Muscle of arm (tissue), 12 donors: Measurements from ENCODE around the gene CCDC57. TPM values are rescaled to one million over a fixed set of nuclear protein-coding genes. Genes with fewer than 3 reads are reported as not detected.

Source experiments
- DNase-seq: peaks from one replicate; pipeline ENCODE4 v3.0.0-alpha.2; 2013
- polyA plus RNA-seq, 12 donors: library from polyadenylated mRNA; unstranded; fragments of 120-200 nt; gene quantifications; one replicate each; pipeline ENCODE4 v1.2.1, GENCODE V29; 2013; ENCODE audit not compliant: insufficient read length in 12 of 12

CCDC57 gene
- polyA plus RNA-seq, 12 donors = 18.1 to 66.0 (median 22.2) TPM; not detected in 1

DNA sequence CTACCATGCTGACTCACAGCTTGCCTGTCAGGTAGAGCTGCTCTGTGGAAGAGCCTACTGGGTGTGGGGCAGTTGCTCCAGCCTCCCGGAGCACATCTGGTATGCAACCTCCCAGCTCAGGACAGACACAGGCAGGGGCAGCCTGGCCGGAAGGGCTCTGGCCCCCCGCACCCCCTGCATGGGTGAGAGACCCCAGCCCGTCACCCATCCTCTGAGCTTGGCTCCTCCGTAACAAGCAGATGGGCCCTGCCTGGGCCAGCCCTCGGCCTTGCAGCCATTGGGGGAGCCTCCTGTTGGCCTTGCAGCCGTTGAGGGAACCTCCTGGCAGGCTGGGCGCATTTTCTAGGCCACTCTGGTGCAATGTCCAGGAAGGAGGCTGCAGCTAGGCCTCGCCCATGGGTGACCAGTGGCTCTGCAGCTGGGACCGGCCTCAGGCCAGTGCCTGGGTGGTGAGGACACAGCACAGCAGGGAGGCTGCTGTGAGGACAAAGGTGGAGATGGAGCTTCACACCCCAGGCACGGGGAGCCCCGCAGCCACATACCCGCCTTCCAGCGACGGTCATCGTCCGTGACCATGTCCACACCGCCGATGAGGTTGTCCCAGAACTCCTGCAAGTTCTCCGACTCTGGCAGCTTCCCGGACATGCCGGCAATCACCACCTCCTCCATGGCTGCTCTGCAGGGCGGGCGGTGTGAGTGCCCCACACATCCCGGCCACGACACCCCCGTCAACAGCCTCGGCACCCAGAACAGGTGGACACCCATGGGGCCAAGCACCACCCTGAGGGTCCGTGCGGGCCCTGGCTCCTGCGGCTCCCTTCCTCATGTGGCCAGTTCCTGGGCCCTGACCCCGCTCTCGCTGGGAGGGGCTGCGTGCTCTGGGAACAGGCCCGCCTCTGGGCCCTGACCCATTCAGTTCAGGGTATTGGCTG is 116.6 kb downstream of the CCDC57 start:
- no peak for DNase-seq

DNA sequence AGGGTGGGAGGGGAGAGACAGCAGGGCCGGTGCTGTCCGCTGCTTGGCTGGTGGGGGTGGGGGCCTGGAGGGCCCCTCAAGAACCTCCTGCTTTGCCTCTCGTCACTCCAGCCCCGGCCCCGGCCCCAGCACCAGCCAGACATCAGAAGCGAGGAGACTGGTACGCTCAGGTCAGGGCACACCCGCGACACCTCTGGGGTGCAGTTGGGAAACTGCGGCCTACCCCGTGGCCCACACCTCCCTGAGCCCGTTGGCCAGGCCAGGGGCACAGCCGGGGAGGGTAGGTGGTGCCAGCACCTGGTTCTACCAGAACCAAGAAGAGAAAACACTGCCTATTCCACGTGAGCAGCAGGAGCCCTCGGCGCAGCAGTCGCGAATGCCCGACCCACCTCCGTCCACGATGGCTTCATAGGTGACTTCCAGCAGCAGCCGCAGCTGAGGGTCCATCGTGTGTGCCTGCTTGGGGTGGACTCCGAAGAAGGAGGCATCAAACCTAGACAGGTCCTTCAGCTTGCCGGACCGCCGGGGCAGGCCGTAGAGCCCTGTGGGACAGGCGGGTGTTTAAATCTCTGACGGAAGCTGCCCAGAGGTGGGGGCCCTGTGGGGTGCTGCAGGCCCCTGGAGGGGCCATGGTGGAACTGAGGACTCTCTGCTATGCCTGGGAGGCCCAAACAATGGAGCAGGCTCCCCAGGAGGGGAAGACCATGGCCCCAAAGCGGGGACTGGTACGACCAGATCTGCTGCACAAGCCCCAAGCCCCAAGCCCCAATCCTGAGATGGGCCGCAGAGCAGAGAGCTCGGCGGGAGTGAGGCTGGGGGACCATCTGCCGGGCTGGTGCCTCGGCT is 117.5 kb downstream of the CCDC57 start:
- no peak for DNase-seq

DNA sequence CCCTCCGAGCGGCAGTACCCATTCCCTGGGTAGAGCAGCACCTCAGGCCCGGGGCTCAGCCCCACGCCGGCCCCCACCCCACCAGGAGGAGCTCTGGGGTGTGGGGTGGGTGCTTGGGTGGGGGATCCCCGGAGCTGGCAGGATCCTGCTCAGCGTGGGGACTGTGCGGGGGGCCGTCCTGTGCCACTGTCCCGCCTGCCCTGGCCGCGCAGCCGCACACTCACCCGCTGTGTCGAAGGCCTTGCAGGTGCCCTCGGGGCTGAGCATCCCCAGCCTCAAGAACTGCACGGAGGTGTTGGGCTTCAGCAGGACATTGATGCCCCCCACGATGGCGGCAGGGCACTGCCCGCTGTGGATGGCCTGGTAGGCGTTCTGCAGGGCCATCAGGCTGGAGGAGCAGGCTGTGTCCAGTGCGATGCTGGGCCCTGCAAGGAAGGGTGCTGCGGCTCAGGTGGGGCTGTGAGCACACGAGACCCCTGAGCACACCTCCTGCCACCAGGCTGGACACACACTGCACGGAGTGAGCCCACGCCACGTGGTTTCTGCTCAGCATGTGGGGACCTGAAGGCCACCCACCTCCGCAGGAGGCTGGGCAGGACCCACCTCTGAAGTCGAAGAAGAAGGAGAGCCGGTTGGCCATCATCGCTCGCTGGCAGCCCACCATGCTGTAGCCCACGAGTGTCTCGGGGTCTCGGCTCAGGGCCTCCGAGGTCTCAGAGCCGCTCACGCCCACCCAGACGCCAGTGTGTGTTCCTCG is 119.5 kb downstream of the CCDC57 start:
- DNase-seq = no peak

DNA sequence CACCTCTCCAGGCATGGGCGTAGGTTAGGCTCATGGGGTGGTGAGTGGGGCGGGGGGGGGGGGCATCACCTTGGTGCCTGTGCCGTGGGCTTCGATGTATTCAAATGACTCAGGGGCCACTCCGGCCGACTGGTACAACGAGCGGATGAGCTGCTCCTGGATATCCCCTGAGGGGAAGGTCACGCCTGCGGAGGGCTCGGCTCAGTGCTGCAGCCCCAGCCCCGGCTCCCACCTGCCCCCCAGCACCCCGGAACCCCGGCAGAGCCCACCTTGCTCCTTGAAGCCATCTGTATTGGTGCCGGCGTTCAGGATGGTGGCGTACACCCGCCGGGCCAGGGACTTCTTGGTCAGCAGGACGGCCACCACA is 120.0 kb downstream of the CCDC57 start:
- no peak for DNase-seq

DNA sequence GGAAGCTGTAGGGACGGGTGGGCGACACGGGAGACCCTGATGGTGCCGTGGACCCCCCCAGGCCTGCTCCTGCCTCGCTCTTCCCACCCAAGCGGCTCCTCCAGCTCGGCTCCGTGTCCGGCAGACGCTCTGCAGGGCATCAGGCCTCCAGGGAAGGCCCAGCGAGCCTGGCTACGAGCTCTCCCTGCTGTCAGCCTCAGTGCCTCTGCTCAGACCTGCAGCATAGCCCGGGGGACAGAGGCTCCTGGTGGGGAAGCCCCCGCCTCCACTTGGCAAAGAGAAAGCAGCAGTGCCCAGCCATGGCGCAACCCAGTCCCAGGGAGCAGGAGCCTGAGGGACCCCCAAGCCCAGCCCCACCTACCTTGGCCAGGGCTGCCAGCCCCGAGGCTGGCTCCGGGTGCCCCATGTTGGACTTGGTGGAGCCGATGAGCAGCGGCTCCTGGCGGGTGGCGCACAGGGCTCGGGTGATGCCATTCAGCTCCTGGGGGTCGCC is 120.5 kb downstream of the CCDC57 start:
- no peak for DNase-seq

DNA sequence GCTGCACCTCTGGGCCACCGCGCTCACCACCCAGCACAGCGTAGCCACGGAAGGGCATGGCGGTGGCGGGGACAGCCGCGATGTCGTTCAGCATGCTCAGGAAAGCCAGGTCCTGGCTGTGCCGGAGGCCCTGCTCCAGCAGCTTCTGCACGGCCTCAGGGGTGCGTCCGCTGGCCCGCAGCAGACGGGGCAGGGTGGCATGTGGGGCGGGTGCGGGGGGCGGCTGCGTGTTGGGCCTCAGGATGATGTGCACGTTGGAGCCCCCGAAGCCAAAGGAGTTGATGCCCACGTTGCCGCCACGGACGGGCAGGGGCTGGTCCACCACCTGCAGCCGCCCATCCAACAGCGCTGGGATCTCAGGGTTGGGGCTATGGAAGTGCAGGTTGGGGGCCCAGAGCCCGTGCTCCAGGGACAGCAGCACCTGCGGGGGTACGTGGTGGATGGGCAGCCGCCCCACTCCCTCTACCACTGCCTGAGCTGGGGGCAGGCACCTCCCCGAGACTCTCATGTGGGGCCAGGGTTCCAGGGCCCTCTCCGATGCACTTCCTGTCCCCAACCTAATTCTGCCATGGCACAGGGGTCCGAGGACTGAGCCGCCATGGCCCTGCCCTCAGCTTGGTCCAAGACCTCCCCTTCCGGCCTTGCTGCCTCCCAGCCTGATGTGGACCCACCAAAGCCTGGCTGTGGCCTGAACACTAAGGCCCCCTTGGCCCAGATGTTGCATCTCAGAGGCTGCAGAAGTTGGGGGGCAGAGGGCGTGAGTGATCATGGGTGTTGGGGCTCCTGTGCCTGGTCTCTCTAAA is 121.2 kb downstream of the CCDC57 start:
- no peak for DNase-seq

DNA sequence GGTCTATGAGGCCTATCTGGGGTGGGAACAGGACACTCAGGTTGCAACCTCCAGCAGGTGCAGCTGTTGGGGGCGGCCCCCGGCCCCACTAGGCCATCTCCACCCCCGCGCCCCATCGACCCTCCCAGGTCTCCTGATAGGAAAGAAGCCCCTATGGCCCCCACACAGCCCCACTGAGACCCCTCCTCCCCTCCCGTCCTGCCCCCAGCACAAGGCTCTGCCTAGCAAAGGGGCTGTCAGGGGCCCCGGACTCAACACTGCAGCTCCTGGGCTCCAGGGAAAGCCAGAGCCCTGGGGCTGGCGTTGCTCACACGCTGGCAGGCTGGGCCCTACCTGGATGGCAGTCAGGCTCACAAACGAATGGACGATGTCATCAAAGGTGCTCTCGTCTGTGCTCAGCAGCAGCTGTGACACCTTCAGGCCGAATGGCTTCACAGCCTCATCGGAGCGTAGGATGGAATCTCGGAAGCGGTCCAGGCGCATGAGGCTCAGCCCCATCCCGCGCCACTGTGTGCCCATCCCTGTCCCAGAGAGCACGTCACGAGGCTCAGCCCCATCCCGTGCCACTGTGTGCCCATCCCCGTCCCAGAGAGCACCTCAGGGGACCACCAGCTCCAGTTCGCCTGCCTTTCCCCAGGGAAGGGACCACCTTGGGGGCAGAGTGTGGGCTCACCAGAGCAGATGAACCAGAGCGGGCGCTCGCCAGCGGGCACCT is 121.9 kb downstream of the CCDC57 start:
- no peak for DNase-seq

DNA sequence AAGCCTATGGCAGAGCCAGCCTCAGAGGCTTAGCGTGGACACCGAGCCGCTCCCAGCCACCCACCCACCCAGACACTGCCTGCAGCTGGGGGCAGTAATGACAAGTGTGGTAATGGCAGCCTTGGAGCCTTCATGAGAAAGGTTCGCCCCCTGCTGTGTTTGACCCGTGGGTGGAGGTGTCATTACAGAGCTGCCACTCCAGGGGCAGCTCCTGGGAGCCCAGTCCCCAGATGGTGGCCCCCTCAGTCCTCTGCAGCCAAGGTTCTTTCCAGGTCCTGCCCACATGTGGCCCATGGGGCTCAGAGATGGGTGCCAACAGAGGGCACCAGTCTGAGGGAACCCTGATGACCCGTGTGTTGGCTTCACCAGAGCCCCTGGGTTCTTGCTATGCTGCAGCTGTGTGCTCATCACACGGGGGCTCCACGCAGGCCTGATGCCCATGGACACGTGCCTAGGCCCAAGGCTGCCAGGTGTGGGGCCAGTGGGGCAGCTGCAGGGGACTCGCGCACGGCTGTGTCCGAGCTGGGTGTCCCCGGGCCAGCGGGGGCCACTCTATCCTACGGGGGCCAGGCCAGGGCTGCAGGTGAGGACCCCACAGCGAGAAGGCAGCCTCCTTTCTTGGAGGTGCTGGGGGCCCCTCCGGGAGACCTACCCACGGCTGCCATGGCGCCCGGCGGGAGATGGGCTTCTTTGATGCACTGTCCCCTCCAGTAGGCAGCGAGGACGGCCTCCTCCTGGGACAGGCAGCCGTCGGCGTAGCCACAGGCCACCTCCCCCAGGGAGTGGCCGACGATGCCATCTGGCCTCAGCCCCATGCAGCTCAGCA is 122.7 kb downstream of the CCDC57 start:
- DNase-seq = no peak

DNA sequence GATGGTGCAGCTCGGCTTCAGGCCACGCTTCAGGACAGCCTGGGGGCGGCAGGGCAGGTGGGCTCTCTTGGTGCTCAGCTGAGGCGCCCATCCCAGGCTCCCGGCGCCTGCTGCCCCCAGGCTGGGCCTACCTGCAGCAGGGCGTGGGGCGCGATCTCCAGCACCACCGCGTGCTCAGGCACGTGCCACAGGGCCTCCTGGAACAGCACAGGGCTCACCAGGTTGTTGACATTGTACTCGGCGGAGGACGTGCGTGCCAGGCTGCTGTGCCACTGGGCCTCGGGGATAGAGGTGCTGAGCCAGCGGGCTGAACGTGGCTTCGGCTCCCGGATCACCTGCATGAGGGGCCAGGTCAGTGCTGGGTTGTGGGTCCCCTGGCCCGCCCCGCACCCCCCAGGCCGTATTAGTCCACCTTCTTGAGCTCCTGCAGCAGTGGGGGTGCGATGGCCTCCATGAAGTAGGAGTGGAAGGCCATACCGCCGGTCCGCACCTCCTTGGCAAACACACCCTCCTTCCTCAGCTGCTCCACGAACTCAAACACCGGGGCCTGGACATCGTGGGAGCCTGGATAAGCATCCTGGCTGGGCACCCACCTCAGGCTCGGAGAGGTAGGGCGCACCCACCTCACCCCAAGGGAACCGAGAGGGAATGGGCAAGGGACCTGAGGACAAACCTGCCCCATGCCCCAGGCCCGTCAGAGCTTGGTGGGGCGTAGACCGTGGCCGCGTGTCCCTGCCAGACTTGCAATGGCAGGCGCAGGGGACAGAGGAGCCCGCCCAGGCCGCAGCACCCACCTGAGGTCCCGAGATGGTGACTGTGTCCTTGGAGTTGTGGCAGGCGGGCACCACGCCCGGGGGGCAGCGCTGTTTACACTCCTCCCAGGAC is 123.6 kb downstream of the CCDC57 start:
- DNase-seq = no peak

DNA sequence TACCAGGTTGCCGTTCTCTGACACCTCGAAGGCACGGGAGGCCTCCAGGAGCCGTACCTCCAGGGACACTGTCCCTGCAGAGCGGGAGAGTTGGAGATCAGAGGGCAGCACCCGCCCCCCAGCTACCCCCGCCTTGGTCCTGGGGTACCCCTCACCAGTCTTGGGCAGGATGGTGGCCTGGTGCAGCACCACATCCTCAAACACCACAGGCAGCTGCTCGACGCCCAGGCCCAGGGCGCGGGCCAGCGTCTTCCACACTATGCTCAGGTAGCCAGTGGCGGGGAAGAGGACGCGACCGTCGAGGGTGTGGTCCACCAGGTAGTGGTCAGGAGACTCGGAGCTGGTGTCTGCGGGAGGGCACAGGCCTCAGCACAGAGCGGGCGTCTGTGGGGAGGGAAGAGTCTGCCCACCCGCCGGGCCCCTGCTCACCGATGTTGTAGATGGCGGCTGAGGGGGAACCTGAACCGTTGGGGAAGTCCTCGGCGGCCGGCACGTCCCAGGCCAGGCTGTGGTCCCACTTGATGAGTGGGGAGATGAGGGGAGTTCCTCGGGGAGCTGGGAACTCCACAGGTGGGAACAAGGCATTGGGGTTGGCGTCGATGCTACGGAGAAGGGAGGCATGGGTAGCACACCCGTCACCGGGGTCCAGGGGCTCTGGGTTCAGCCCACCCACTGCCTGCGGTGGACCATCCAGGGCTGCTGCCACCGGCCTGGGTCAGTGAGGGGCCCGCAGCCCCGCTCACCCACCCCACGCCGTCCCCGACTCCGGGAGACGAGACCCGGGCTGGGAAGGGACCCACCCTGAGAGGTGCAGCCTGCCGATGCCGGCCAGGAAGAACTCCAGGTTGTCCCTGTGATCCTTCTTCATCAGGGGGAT is 124.4 kb downstream of the CCDC57 start:
- no peak for DNase-seq

DNA sequence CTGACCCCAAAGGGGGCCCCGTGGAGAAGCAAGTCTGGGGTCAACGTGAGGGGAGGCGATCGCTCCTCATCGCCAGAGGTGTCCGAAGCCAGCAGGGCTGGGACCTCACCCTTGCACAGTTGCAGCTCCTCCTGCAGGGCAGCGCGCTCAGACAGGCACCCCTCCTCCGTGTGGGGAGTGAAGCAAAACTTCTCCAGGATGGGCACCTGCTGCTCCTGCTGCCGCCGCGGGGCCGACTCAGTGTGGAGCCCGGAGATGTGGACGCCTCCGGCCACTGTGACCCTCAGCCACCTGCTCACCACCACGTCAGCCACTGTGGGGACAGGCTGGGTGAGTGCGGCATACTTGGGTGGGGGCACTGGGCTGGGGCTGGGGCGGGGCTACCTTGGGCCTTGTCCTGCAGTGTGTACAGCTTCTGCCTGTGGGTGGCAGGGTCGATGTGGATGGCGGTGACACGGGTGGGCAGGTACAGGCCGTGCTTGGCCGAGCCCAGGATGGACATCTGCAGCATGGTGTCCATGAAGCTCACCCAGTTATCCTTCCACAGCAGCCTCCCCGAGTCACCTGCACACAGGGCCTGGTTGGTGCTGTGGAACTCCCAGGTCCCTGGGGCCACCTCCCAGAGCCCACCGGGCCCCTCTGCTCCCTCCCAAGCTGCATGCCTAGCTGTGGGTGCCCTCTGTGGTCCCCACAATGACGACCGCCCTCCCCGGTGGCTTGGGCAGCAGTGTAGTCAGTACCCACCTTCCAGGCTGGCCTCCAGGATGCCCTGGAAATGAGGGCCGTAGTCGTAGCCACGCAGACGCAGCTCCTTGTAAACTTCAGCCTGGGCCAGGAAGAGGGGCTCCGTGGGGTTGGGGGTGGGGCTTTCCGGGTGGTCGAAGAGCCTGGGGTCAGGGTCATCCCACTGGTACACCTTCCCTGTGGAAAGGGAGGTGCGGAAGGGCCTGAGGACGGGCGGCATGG is 125.4 kb downstream of the CCDC57 start:
- DNase-seq = no peak

DNA sequence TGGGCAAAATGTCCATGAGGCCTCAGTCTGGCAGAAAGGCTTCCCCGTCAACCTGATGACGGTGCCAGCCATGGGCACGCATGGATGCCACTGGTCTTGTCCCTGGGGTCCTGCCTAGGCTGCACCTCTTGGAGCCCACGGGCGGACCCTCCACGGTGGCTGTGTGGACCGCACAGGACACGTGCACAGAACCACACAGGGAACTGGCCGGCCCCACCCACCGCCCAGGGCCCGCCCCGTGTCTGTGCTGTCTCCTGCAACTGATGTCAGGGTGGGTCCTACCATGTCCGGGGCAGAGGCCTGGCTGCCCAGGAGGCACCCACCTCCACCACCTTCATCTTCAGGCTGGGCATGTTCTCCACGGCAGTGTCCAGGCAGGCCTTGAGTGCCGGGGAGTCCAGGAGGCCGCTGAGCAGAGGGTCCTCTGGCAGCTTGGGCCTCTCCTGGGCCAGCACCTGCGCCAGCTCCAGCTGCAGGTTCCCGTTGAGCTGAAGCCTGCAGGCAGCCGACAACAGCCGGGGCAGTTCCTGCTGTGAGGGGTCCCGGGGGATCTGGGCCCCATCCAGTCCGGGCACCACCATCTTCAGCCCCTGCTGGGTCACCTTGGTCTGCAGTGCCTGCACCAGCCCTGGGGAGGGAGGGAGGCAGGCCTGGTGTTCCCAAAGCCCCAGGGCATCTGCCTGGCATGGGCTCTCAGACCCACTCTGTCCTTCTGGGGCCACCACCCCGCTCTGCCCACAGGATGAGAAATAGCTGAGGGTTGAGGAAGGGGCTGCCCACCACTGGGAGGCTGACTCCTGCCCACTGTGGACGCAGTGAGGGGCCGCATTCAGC is 126.5 kb downstream of the CCDC57 start:
- DNase-seq = no peak

DNA sequence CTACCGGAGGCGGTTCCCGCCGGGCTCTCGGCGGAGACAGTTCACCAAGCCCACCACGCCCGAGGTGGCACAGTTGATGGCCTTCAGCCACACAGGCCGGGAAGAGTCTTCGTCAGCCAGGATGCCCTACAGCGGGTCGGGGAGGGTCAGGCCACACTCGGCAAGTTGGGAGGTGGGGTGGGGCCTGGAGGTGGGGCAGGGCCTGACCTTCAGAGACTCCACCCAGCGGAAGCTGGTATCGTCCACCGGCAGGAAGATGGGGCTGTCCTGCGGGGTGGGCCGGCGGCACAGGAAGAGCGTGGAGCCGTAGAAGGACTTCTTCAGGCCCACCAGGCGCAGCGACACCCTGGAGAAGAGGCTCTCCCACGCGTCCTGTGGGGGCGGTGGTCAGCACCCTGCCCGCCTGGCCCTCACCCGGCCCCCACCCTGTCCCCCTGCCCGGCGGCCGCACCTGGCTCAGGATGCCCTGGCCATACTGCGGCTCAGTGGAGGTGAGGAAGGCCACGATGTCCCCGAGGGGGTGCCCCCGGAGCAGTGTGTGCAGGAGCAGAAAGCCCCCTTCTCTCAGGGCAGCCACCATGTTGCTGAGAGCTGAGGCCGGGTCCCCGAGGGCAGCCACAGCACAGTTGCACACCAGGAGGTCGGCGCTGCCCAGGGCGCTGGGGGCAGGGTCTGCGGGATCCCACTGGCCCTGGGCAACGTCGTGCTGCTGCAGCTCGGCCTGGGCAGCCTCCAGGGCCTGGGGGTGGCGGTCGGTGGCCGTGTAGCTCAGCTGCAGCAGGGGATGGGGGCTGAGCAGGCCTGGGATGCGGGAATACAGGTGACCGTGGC is 127.4 kb downstream of the CCDC57 start:
- no peak for DNase-seq

DNA sequence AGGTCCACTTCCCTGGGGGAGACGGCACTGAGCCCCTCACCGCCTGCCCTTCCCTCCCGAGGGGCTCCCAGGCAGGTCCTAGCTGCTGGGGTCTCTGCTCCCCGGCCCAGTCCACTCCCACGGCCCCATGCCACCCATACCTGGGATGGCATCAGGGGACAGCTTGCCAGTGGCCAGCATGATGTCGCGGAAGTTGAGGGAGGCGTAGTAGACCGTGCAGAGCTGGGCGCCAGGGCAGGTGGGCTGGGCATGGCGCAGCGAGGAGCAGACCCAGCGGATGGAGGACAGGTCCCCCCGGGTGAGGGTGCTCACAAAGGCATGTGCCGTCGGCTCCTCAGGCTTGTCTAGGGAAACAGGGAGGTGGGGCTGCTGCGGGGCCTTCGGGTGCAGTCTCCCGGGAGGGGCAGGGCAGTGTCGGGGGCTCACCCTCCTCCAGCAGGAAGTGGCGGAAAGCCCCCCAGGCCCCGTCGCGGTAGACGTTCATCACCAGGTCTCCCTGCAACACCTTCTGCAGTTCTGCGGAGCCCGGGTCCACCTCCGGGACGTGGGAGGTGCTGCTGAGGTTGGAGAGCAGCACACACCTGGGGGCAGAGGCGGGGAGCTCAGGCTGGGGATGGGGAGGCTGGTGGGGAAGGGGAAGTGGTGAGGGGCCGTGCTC is 128.1 kb downstream of the CCDC57 start:
- no peak for DNase-seq
